MG63 (cell line): ENCODE data around the gene RNF168. TPM values are rescaled to one million over a fixed set of nuclear protein-coding genes. Genes with fewer than 3 reads are reported as not detected.
"Not testable (repeated sequence)": the region's sequence is repeated elsewhere in the genome, so short reads cannot be mapped to it uniquely, and the experiment has no call there.

Source experiments
- DNase-seq: peaks from one replicate; pipeline ENCODE4 v3.0.0-alpha.2; 2020
- H3K27me3 ChIP-seq: fragments of 250-450 bp; sonication (Bioruptor Pico); 2 replicates; pipeline ENCODE4 v1.5.1; 2020; ENCODE audit warnings: mild to moderate bottlenecking, moderate library complexity
- H3K36me3 ChIP-seq: fragments of 250-450 bp; sonication (Bioruptor Pico); 2 replicates; pipeline ENCODE4 v1.5.1; 2020; ENCODE audit warnings: mild to moderate bottlenecking, moderate library complexity
- H3K4me3 ChIP-seq: fragments of 250-450 bp; sonication (Bioruptor Pico); 2 replicates; pipeline ENCODE4 v1.5.1; 2020; ENCODE audit warnings: mild to moderate bottlenecking, moderate library complexity
- H3K9me3 ChIP-seq: fragments of 250-450 bp; sonication (Bioruptor Pico); 2 replicates; pipeline ENCODE4 v1.5.1; 2020; ENCODE audit warnings: mild to moderate bottlenecking, moderate library complexity
- total RNA-seq: library from RNA; depleted of rRNA; stranded (reverse); fragments of >200 nt; shearing (Covaris generic); gene quantifications from 2 replicates; pipeline ENCODE4 v1.2.3, GENCODE V29; 2014; ENCODE audit warnings: low replicate concordance

Gene RNF168
- total RNA-seq, 1 experiment from 2014 or later: 4.7 TPM

- H3K9me3 ChIP-seq: peaks cover 25% of the 10 kb centered on the region
- H3K36me3 ChIP-seq, DNase-seq, H3K4me3 ChIP-seq, H3K27me3 ChIP-seq: not testable (repeated sequence)
Measured at GRCh38 chr3:196521291-196521690, 17.7 kb upstream of the RNF168 start.

DNA sequence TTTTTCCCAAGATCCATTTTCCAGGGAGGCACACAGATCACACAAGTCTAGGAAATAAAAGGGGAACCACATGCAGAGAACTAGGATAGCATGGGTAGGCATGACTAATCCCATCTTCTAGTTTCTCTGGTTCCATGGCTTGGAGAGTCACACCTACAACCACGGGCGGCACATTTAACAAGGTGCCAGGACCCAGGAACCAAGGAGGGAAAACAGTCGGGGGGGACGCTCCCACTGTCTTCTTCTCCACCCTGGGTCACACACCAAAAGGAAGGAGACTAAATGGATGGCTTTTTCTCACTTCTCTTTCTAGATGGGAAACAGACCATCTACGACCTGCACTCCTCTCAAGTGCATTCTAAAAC is 16.1 kb upstream of the RNF168 start:
- Histone ChIP-seq H3K27me3 (no peaks in the 10 kb centered on the region), H3K36me3 (no peaks in the 10 kb centered on the region), H3K9me3 (peaks cover 25% of the 10 kb centered on the region), H3K4me3 (no peak overlapping the region)
- no peak for DNase-seq

GRCh38 chr3:196518966-196519717 is 15.6 kb upstream of the RNF168 start:
- Histone ChIP-seq H3K36me3 (no peaks in the 10 kb centered on the region), H3K9me3 (peaks cover 25% of the 10 kb centered on the region), H3K27me3 (no peaks in the 10 kb centered on the region), H3K4me3 (no peak overlapping the region)
- peak; percentile 77 for DNase-seq

DNA sequence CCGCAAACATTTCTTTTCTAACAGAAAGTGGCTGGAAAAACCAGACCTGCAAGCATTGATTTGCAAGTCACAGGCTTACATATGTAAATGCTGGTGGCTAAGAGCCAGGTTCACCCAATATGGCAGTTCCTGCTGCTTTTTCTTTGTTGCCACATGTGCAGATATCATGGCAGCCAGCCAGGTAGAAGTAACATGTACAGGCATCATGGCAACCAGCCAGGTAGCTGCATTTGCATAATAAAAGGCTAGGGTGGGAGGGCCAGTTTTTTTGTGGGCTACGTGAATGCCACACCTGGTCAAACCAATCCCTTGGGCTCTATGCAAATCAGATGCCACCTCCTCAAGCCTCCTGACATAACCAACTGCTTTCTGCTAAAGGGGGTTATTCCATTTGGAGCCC is 14.4 kb upstream of the RNF168 start:
- no peak for DNase-seq
- Histone ChIP-seq H3K36me3 (no peaks in the 10 kb centered on the region), H3K4me3 (no peak overlapping the region), H3K9me3 (peaks cover 25% of the 10 kb centered on the region), H3K27me3 (no peaks in the 10 kb centered on the region)

GRCh38 chr3:196517162-196517800 is 13.7 kb upstream of the RNF168 start:
- Histone ChIP-seq H3K36me3 (no peaks in the 10 kb centered on the region), H3K9me3 (peaks cover 25% of the 10 kb centered on the region), H3K27me3 (no peaks in the 10 kb centered on the region), H3K4me3 (no peak overlapping the region)
- no peak for DNase-seq

- no peaks in the 10 kb centered on the region for H3K27me3 ChIP-seq
- H3K4me3 ChIP-seq: no peak within 1 kb of the TSS
- DNase-seq: no peak
- peaks cover 19% of the 10 kb centered on the region for H3K9me3 ChIP-seq
- H3K36me3 ChIP-seq: no peaks in the 10 kb centered on the region
Measured at GRCh38 chr3:196514913-196515621, 11.5 kb upstream of the RNF168 start, which contains the start of gene SMCO1. SMCO1 (minus strand) TSS chr3:196515346; CDS start chr3:196515209, 137 bp downstream.

DNA sequence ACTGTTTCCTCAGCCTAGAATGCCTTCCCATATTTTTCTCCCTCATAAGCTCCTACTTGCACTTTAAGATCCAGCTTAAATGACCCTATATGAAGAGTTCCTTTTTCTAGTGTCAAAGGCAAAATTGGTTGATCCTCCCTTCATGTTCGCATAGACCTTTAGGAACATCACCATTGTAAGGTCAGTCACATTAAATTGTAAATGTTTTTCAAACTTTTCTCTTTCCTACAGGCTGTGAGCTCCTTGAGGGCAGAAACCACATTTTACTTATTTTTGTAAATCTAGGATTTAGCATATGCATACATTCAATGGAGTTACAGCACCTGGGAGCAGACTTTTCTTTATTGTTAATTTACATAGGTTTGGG is 10.8 kb upstream of the RNF168 start:
- H3K9me3 ChIP-seq: peaks cover 11% of the 10 kb centered on the region
- no peak overlapping the region for H3K4me3 ChIP-seq
- no peaks in the 10 kb centered on the region for H3K36me3 ChIP-seq
- no peaks in the 10 kb centered on the region for H3K27me3 ChIP-seq
- no peak for DNase-seq

DNA sequence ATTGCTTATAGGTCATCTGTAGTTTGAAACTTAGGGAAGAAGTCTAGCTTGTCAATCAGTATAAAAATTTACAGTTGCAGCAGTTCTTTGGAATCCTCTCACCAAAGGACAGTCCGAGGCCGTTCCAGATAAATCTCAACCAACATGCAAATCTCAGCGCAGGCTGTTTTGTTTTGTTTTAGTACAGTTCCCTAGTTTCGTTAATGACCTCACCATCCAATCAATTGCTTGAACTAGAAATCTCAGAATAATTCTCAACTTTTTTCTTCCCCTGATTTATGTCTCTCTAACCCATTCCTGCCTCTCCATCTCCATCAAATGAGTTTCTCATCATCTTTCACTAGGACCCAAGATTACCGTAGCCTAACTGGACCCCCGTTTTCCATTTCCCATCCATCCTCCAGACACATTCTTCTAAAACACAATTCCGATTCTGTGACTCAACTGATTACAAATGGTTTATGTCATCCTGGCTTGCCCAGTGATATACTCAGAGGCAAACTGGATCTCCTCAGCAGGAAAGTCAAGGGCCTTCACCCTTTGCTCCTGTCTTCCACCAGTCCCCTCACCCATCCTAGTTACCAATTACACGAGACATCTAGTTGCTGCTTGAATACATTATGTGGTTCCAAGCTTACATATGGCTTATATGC is 10.3 kb upstream of the RNF168 start:
- Histone ChIP-seq H3K27me3 (no peaks in the 10 kb centered on the region), H3K36me3 (no peaks in the 10 kb centered on the region), H3K9me3 (peaks cover 6% of the 10 kb centered on the region), H3K4me3 (no peak overlapping the region)
- DNase-seq: no peak

DNA sequence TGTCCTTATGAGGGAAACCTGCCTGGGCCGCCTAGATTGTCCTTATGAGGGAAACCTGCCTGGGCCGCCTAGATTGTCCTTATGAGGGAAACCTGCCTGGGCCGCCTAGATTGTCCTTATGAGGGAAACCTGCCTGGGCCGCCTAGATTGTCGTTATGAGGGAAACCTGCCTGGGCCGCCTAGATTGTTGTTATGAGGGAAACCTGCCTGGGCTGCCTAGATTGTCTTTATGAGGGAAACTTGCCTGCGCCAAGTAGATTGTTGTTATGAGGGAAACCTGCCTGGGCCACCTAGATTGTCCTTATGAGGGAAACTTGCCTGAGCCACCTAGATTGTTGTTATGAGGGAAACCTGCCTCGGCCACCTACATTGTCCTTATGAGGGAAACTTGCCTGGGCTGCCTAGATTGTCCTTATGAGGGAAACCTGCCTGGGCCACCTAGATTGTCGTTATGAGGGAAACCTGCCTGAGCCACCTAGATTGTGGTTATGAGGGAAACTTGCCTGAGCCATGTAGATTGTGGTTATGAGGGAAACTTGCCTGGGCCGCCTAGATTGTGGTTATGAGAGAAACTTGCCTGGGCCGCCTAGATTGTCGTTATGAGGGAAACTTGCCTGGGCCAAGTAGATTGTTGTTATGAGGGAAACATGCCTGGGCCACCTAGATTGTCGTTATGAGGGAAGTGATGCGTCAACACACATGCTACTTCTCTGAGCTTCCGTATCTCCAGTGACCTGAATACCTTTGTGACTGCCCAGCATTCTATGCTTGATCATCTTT is 8.3 kb upstream of the RNF168 start:
- H3K36me3 ChIP-seq, DNase-seq, H3K9me3 ChIP-seq, H3K27me3 ChIP-seq, H3K4me3 ChIP-seq: not testable (repeated sequence)

DNA sequence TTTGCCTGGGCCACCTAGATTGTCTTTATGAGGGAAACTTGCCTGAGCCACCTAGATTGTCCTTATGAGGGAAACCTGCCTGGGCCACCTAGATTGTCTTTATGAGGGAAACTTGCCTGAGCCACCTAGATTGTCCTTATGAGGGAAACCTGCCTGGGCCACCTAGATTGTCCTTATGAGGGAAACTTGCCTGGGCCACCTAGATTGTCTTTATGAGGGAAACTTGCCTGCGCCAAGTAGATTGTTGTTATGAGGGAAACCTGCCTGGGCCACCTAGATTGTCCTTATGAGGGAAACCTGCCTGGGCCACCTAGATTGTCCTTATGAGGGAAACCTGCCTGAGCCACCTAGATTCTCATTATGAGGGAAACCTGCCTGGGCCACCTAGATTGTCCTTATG is 7.5 kb upstream of the RNF168 start:
- H3K36me3 ChIP-seq, DNase-seq, H3K27me3 ChIP-seq: not testable (repeated sequence)

GRCh38 chr3:196506687-196507086 is 3.1 kb upstream of the RNF168 start:
- Histone ChIP-seq H3K27me3 (no peaks in the 10 kb centered on the region), H3K4me3 (no peak overlapping the region), H3K9me3 (no peaks in the 10 kb centered on the region), H3K36me3 (peaks cover 3% of the 10 kb centered on the region; the same call in 1 of the 2 replicates)
- no peak for DNase-seq

More for the DNA sequence above, 7.5 kb upstream of the RNF168 start:
- H3K9me3 ChIP-seq, H3K4me3 ChIP-seq: not testable (repeated sequence)

DNA sequence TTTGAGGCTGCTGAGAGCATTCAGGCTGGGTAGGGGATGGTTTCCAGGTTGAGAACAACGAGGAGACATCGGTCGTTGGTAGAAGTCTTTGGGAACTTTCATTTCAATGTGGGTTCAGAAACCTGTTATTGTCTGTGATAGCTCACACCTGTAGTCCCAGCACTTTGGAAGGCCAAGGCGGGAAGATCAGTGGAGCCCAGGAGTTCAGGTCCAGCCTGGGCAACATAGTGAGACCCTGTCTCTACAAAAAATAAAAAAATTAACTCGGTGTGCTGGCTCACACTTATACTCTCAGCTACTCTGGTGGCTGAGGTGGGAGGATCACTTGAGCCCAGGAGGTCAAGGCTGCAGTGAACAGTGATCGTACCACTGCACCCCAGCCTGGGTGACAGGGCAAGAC is 988 bp upstream of the RNF168 start:
- peaks cover 19% of the 10 kb centered on the region for H3K36me3 ChIP-seq
- DNase-seq: no peak
- no peaks in the 10 kb centered on the region for H3K9me3 ChIP-seq
- no peaks in the 10 kb centered on the region for H3K27me3 ChIP-seq
- H3K4me3 ChIP-seq: no peak overlapping the region

DNA sequence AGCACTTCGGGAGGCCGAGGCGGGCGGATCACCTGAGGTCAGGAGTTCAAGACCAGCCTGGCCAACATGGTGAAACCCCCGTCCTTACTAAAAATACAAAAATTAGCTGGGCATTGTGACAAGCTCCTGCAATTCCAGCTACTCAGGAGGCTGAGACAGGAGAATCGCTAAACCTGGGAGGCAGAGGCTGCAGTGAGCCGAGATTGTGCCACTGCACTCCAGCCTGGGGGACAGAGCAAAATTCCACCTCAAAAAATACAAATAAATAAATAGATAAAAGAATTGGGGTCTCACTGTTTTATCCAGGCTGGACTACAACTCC is 470 bp upstream of the RNF168 start:
- Histone ChIP-seq H3K4me3 (peak overlapping the region; percentile 94), H3K36me3 (peaks cover 21% of the 10 kb centered on the region)
- DNase-seq, H3K27me3 ChIP-seq, H3K9me3 ChIP-seq: not testable (repeated sequence)

DNA sequence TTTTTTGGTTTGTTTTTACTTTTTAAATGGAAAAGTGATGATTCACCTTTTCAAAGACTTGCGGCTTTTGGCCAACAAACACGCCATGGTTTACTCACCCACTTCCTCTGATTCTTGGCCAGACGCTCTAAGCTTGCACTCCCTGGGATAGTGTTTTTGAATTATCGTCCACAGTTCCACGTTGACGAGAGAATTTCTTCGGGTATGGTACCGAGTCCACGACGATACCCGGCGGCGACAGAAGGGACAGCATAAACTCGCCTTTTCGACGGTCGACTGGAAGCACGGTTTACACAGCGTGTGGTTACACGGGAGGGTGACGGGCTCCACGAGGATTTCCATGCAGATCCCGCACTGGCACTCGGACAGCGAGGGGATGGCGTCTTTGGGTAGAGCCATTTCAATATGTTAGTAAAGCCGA is 783 bp downstream of the RNF168 start:
- H3K9me3 ChIP-seq: no peaks in the 10 kb centered on the region
- peak overlapping the region; percentile 94 for H3K4me3 ChIP-seq
- peak; percentile 84 for DNase-seq
- no peaks in the 10 kb centered on the region for H3K27me3 ChIP-seq
- H3K36me3 ChIP-seq: peaks cover 32% of the 10 kb centered on the region

- peak; percentile 17 for DNase-seq
- peak overlapping the region; percentile 94 for H3K4me3 ChIP-seq
- H3K27me3 ChIP-seq: no peaks in the 10 kb centered on the region
- no peaks in the 10 kb centered on the region for H3K9me3 ChIP-seq
- peaks cover 37% of the 10 kb centered on the region for H3K36me3 ChIP-seq
Measured at GRCh38 chr3:196501316-196502044, 2.1 kb downstream of the RNF168 start.
